ENCODE measurements around the gene RAB3B.

DNA sequence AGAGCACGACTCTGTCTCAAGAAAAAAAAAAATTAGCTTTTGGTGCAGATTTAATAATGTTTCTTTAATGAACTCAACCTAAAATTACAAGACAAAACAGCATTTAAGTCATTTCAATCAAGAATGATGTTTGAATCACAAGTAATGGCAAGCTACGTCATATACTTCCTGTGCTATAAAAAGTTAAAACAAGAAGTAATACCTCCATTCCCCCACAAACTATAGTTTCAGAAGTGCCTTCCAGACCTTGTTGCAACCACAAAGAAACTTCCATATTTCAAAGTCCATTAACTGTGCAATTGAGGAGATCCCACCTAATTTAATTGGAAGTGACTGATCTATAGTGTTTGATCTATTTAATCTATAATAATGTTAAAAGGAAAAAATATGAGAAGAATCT, 127.1 kb downstream of the RAB3B start:
- TF ChIP-seq, protein P1, sequence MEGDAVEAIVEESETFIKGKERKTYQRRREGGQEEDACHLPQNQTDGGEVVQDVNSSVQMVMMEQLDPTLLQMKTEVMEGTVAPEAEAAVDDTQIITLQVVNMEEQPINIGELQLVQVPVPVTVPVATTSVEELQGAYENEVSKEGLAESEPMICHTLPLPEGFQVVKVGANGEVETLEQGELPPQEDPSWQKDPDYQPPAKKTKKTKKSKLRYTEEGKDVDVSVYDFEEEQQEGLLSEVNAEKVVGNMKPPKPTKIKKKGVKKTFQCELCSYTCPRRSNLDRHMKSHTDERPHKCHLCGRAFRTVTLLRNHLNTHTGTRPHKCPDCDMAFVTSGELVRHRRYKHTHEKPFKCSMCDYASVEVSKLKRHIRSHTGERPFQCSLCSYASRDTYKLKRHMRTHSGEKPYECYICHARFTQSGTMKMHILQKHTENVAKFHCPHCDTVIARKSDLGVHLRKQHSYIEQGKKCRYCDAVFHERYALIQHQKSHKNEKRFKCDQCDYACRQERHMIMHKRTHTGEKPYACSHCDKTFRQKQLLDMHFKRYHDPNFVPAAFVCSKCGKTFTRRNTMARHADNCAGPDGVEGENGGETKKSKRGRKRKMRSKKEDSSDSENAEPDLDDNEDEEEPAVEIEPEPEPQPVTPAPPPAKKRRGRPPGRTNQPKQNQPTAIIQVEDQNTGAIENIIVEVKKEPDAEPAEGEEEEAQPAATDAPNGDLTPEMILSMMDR (IDR thresholded peaks at IDR 0.05), result no peak
- no peak for TF ChIP-seq POLR2A (IDR thresholded peaks at IDR 0.05)
